ENCODE results near the gene TCAIM.

- TF ChIP-seq RAD21 (IDR thresholded peaks at IDR 0.05; ENCODE audit: low read depth) (no peak), EP300 (IDR thresholded peaks at IDR 0.05; ENCODE audit: borderline replicate concordance) (no peak), CEBPB (IDR thresholded peaks at IDR 0.05) (no peak), CREB1 (IDR thresholded peaks at IDR 0.05; ENCODE audit: low read depth) (no peak), FOXM1 (IDR thresholded peaks at IDR 0.05; ENCODE audit: borderline replicate concordance, low read depth) (no peak)
Measured at GRCh38 chr3:44353355-44353924, 14.9 kb downstream of the TCAIM start.
